Body of pancreas (tissue), 4 donors: ENCODE data around the gene RASGEF1C. TPM values are rescaled to one million over a fixed set of nuclear protein-coding genes. Genes with fewer than 3 reads are reported as not detected.

Experiments
- ATAC-seq: fragments of 150-250 bp; one replicate; pipeline ENCODE4 v1.9.1; 2016
- DNase-seq, 4 donors: peaks; one replicate each; pipeline ENCODE4 v3.0.0-alpha.2; 2019
- H3K27ac ChIP-seq, 4 donors: fragments of 200-600 bp; sonication (generic); 1 replicate in 3 of 4; 2 replicates in 1 of 4; pipeline versions ENCODE4 v1.5.1 to v1.6.1; 2016 to 2019; ENCODE audit warnings: mild to moderate bottlenecking in 1 of 4, mixed read lengths in 1 of 4, moderate library complexity in 1 of 4
- H3K27me3 ChIP-seq, 2 donors: fragments of 200-600 bp; sonication (generic); one replicate each; pipeline ENCODE4 v1.6.0; 2016; ENCODE audit warnings: mild to moderate bottlenecking in 1 of 2
- H3K36me3 ChIP-seq, 2 donors: fragments of 200-600 bp; sonication (generic); replicated peaks in 1 of 2; 2 replicates each; pipeline ENCODE4 v1.5.1; 2016; ENCODE audit warnings: low read depth in 2 of 2; ENCODE audit not compliant: insufficient read depth in 1 of 2
- H3K4me1 ChIP-seq: fragments of 200-600 bp; sonication (generic); one replicate; pipeline ENCODE4 v1.6.0; 2016
- H3K4me3 ChIP-seq, 2 donors: fragments of 200-600 bp; sonication (generic); 1 replicate in 1 of 2; 2 replicates in 1 of 2; pipeline ENCODE4 v1.5.1; 2016 to 2019
- H3K9me3 ChIP-seq, 3 donors: fragments of 200-600 bp; sonication (generic); 1 replicate in 2 of 3; 2 replicates in 1 of 3; pipeline ENCODE4 v1.5.1; 2016
- CTCF ChIP-seq, 7 experiments: fragments of 450-650 bp in 4 of 7; fragments of 200-600 bp in 3 of 7; sonication (generic) in 3 of 7; IDR thresholded peaks; one replicate each; pipeline ENCODE4 v1.5.1; 2016 to 2019; ENCODE audit warnings: antibody characterized with exemption in 7 of 7
- POLR2A ChIP-seq, 3 donors: fragments of 450-650 bp; IDR thresholded peaks; one replicate each; pipeline ENCODE4 v1.6.1; 2016; ENCODE audit warnings: antibody characterized with exemption in 3 of 3, mild to moderate bottlenecking in 2 of 3
- WGBS, 2 donors: methylation state at CpG; one replicate each; pipeline ENCODE4 v1.1.5; 2017; 5-methylcytosine and 5-hydroxymethylcytosine counted together
- intact Hi-C: fragments of 100-400 bp; cut with DNase I; formaldehyde crosslinking; loops from one replicate; pipeline ENCODE4 v1.15.1; 2023
- total RNA-seq, 2 donors: library from RNA; depleted of rRNA; stranded (reverse); fragments of >200 nt; gene quantifications; one replicate each; pipeline ENCODE4 v1.1.0, GENCODE V29; 2016

RASGEF1C gene
- total RNA-seq, 2 donors from 2014 or later, result not detected

- Histone ChIP-seq H3K36me3 (no peaks in the 10 kb centered on the region), H3K27ac (no peak overlapping the region), H3K4me1 (no peaks in the 10 kb centered on the region), H3K27me3 (no peaks in the 10 kb centered on the region), H3K9me3 (no peaks in the 10 kb centered on the region), H3K4me3 (no peak overlapping the region)
- TF ChIP-seq POLR2A (IDR thresholded peaks at IDR 0.05) (no peak), CTCF (IDR thresholded peaks at IDR 0.05) (no peak)
- WGBS, 2 donors, result 82 to 96% methylated on average over 2 to 5 of the region's 5 CpGs
- intact Hi-C loops, result loop anchor here (5.0 kb wide), 1 partner anchor 116 kb away; no protein-coding TSS in a partner anchor
- DNase-seq (no peak), ATAC-seq (no peak)
Observed at GRCh38 chr5:180097926-180098325, 111.1 kb downstream of the RASGEF1C start.

- intact Hi-C loops, result loop anchor here (5.0 kb wide), 1 partner anchor 115 kb away; no protein-coding TSS in a partner anchor
Observed at GRCh38 chr5:180097163-180097894, 111.7 kb downstream of the RASGEF1C start.

GRCh38 chr5:180096616-180097015, 112.4 kb downstream of the RASGEF1C start:
- Histone ChIP-seq H3K36me3 (no peaks in the 10 kb centered on the region), H3K4me1 (peaks cover 1% of the 10 kb centered on the region), H3K4me3 (no peak overlapping the region), H3K27ac (no peak overlapping the region), H3K27me3 (no peaks in the 10 kb centered on the region), H3K9me3 (no peaks in the 10 kb centered on the region)
- DNase-seq, result no peak
- no peak for ATAC-seq
- WGBS, 2 donors, result 77% methylated on average over 7 to 10 of the region's 10 CpGs
- no peak for TF ChIP-seq POLR2A (IDR thresholded peaks at IDR 0.05)
- no peak for TF ChIP-seq CTCF (IDR thresholded peaks at IDR 0.05)
- intact Hi-C loops, result loop anchor here (5.0 kb wide), 1 partner anchor 114 kb away; no protein-coding TSS in a partner anchor

More at GRCh38 chr5:180097163-180097894, 111.7 kb downstream of the RASGEF1C start:
- no peak for ATAC-seq
- H3K27me3 ChIP-seq, result no peaks in the 10 kb centered on the region
- no peaks in the 10 kb centered on the region for H3K4me1 ChIP-seq
- no peak overlapping the region for H3K4me3 ChIP-seq
- WGBS, 2 donors, result 77 to 83% methylated on average over 9 to 11 of the region's 11 CpGs
- no peak overlapping the region for H3K27ac ChIP-seq
- H3K36me3 ChIP-seq, result no peaks in the 10 kb centered on the region
- TF ChIP-seq CTCF (IDR thresholded peaks at IDR 0.05) (no peak), POLR2A (IDR thresholded peaks at IDR 0.05) (no peak)
- no peak for DNase-seq
- no peaks in the 10 kb centered on the region for H3K9me3 ChIP-seq

- no peaks in the 10 kb centered on the region for H3K36me3 ChIP-seq
- H3K27me3 ChIP-seq, result no peaks in the 10 kb centered on the region
- no peak overlapping the region for H3K27ac ChIP-seq
- intact Hi-C loops, result loop anchor here (5.0 kb wide), 1 partner anchor 113 kb away; no protein-coding TSS in a partner anchor
- H3K9me3 ChIP-seq, result no peaks in the 10 kb centered on the region
- ATAC-seq (no peak), DNase-seq (no peak)
- no peak overlapping the region for H3K4me3 ChIP-seq
- TF ChIP-seq POLR2A (IDR thresholded peaks at IDR 0.05) (no peak), CTCF (IDR thresholded peaks at IDR 0.05) (no peak)
- WGBS, 2 donors, result 74 to 82% methylated on average over 9 of the region's 9 CpGs
- H3K4me1 ChIP-seq, result peaks cover 10% of the 10 kb centered on the region
Observed at GRCh38 chr5:180095545-180095944, 113.5 kb downstream of the RASGEF1C start.
